Dendritic cell treated with granulocyte-macrophage colony-stimulating factor and Interleukin-4, amounts not matched to agents 40 ng/mL and 50 ng/mL, for 4 days (primary cell): Measurements from ENCODE around the gene EXOG.

Source experiments
- H3K27ac Mint-ChIP-seq: one replicate; pipeline ENCODE4 v1.8.0; 2022; ENCODE audit warnings: mild to moderate bottlenecking, mixed read lengths
- H3K27me3 Mint-ChIP-seq: one replicate; pipeline ENCODE4 v1.8.0; 2022; ENCODE audit warnings: mild to moderate bottlenecking, mixed read lengths
- H3K36me3 Mint-ChIP-seq: one replicate; pipeline ENCODE4 v1.8.0; 2022; ENCODE audit warnings: low read depth, mixed read lengths
- H3K4me1 Mint-ChIP-seq: one replicate; pipeline ENCODE4 v1.8.0; 2022; ENCODE audit warnings: low read depth, mixed read lengths
- H3K4me3 Mint-ChIP-seq: one replicate; pipeline ENCODE4 v1.8.0; 2022; ENCODE audit warnings: mild to moderate bottlenecking, moderate library complexity, mixed read lengths
- H3K9me3 Mint-ChIP-seq: one replicate; pipeline ENCODE4 v1.8.0; 2022; ENCODE audit warnings: mixed read lengths
- intact Hi-C: fragments of 100-400 bp; cut with micrococcal nuclease; formaldehyde crosslinking; loops from one replicate; pipeline ENCODE4 v1.15.0; 2022

EXOG gene

DNA sequence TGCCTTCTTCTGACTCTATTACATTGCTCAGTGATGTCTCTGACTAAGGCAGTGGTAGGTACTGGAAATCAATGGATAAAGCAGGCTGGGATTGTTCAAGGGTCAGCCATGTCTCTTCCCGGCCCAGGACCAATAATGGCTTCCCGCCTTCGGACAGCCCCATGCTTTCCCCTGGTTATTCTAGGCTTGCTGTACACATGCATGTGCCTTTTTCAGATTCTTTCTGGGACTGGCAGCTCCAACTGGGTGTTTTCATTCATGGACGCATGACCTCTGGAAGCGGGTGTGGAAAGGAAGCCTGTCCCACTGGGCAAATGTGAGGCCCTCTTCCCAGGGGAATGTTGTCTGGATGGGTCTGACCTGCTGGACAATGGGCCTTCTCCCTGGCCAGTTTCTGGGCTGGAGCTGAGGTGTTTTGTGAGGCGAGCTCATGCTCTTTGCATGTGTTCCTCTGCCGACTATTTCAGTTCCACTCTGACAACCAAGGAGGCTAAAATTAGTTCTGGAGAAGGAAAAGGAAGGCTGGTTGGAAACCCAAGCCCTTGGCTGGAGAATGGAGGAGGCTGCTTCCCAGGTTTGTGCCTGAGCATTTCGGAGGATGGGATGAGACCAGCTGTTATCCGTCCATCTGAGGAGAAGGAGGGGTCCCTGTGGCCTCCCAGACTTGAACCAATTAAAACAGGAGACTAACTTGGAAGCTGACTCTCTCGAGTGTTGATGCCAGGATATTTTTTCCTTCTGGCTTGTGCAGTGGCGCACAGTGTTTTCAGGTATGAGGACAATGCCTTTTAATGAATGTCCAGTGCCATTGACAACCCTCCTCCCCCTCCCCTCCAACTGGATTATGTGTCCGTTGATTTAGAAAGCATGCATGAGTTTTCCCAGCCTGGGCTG is 35.5 kb upstream of the EXOG start:
- Mint-ChIP-seq H3K9me3 (peaks cover 13% of the 10 kb centered on the region), H3K4me3 (no peak overlapping the region), H3K4me1 (peaks cover 39% of the 10 kb centered on the region)

DNA sequence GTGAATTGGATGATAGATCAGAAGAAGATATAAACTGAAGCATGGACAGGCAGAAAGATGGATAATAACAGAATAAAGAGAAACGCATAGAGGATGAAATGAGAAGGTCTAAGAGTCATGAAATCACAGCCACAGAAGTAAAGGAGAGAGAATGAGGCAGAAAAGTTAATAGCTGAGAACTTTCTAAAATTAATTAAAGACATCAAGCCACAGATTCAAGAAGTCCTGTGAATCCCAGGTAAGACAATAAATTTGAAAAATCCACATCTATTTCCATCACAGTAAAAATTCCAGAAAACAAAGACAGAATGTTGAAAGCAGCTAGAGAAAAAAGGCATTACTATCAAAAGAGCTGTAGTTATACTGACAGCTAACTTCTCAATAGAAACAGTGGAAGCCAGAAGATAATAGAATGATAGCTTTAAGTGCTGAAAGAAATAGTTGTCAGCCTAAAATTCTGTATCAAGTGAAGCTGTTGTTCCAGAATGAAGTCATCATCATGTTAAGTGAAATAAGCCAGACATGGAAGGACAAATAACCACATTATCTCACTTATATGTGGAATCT is 30.5 kb upstream of the EXOG start:
- peaks cover 2% of the 10 kb centered on the region for H3K27me3 Mint-ChIP-seq
- H3K9me3 Mint-ChIP-seq, result peaks cover 51% of the 10 kb centered on the region
- peaks cover 3% of the 10 kb centered on the region for H3K4me1 Mint-ChIP-seq
- intact Hi-C loops, result no loop called here
- no peaks in the 10 kb centered on the region for H3K36me3 Mint-ChIP-seq
- H3K4me3 Mint-ChIP-seq, result no peak overlapping the region
- no peak overlapping the region for H3K27ac Mint-ChIP-seq

More for the DNA sequence above, 35.5 kb upstream of the EXOG start:
- H3K36me3 Mint-ChIP-seq, result no peaks in the 10 kb centered on the region
- intact Hi-C loops, result no loop called here
- no peak overlapping the region for H3K27ac Mint-ChIP-seq
- peaks cover 9% of the 10 kb centered on the region for H3K27me3 Mint-ChIP-seq

DNA sequence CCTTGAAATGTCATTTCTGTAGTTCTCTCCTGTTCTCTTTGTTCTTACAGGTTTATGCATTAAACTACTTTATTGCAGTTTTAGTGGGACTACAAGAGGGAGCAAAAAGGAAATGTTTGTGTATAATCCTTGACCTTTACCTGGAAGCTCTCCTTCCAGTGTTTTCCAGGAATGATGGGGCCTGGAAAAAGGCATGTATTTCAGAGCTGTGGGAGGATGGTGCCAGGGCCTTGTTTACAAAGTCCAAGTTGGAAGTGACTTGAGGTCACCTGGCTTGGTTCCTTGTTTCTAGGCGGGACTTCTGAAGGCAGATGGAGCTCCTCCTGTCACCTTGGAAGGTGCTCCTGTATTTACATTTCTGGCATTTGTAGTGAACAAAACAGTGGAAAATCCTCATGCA is 27.4 kb upstream of the EXOG start:
- Mint-ChIP-seq H3K9me3 (peaks cover 52% of the 10 kb centered on the region), H3K27me3 (peaks cover 2% of the 10 kb centered on the region), H3K36me3 (no peaks in the 10 kb centered on the region), H3K4me1 (no peaks in the 10 kb centered on the region), H3K27ac (no peak overlapping the region), H3K4me3 (no peak overlapping the region)
- intact Hi-C loops, result no loop called here

DNA sequence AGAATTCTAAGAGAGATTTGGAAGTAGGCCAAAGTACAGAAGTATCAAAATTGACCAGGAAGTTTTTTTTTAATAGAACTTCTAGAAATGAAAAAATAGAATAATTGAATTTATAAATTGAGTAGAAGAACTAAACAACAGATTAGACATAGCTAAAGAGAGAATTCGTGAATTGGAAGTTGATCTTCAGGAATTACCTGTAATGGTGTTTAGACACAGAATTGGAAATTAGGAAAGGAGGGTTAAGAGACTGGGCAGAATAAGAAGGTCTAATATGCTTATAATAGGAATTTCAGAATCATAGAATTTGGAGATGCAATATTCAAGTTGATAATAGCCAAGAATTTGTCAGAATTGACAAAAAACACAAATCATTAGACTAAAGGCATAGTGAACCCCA is 26.3 kb upstream of the EXOG start:
- Mint-ChIP-seq H3K9me3 (peaks cover 45% of the 10 kb centered on the region), H3K27me3 (peaks cover 2% of the 10 kb centered on the region), H3K36me3 (no peaks in the 10 kb centered on the region), H3K27ac (no peak overlapping the region), H3K4me1 (no peaks in the 10 kb centered on the region), H3K4me3 (no peak overlapping the region)
- intact Hi-C loops, result loop anchor here (10.0 kb wide), 1 partner anchor 215 kb away; no protein-coding TSS in a partner anchor

DNA sequence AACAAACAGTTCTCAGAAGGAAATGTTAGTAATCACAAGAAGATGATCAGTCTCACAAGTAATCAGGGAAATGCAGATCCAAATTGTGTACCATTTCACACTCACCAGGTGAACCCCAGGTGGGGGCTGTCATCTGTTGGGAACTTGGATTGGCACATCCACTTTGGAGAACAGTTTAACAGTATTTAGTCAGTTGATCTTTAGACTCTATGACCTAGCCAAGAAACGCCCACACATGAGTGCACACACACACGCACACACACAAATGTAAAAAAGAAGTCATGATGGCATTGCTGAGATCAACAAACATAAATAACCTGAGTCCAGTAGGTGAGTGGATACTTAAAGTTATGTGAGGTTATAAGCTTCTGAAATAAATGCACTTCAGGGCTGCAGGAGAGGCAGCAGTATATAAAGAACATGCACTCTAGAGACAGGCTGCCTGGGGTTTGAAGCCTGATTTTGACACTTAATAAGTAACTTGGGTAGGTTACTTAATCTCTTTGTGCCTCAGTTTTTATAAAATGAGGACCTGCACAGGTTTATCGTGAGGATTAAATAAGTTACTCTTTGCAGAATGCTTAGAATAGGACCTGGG is 24.8 kb upstream of the EXOG start:
- Mint-ChIP-seq H3K9me3 (peaks cover 31% of the 10 kb centered on the region), H3K27me3 (peaks cover 2% of the 10 kb centered on the region), H3K27ac (no peak overlapping the region), H3K4me1 (no peaks in the 10 kb centered on the region), H3K4me3 (no peak overlapping the region), H3K36me3 (no peaks in the 10 kb centered on the region)
- intact Hi-C loops, result loop anchor here (10.0 kb wide), 1 partner anchor 217 kb away; no protein-coding TSS in a partner anchor

DNA sequence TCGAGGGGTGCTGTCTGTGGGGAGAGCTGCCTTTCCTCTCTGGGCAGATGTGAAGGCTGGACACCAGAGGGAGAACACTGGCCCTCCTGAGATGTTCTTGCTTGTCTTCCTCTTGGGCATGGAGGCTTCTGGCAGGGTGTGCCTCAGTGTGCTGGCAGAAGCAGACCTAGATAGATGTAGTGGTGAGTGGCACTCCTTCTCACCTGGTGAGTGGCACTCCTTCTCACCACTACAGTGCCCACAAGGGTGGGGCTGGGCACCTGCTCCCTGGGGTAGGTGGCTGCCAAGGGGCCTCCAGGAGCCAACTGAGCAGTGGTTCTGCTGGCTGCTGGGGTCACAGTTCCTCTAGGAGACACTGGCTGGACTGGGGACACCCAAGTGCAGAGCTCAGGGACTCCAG is 23.8 kb upstream of the EXOG start:
- no peak overlapping the region for H3K4me3 Mint-ChIP-seq
- no peaks in the 10 kb centered on the region for H3K4me1 Mint-ChIP-seq

DNA sequence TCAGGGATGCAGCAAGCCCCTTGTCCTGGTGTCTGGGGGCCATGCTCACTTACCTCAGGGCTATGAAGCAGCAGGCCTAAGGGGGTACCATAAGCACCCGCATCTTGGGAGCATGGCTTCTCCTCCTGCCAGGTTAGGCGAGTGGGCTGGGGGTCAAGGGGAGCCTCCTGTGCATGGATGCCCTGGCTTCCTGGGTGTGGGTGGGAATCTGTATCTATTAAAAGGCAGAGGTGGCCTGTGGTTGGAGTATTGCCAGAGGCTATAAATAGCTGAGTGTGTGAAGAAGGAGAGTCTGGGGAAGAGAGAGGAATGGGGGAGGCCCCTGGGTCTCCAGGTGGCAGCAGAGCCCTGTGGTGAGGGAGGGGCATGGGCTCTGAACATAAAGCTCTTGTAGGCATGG is 22.9 kb upstream of the EXOG start:
- H3K4me3 Mint-ChIP-seq, result no peak overlapping the region
- intact Hi-C loops, result loop anchor here (10.0 kb wide), 1 partner anchor 218 kb away; no protein-coding TSS in a partner anchor
- no peaks in the 10 kb centered on the region for H3K4me1 Mint-ChIP-seq
- H3K27ac Mint-ChIP-seq, result no peak overlapping the region
- no peaks in the 10 kb centered on the region for H3K27me3 Mint-ChIP-seq
- H3K9me3 Mint-ChIP-seq, result peaks cover 25% of the 10 kb centered on the region
- H3K36me3 Mint-ChIP-seq, result no peaks in the 10 kb centered on the region

More for the DNA sequence above, 23.8 kb upstream of the EXOG start:
- H3K36me3 Mint-ChIP-seq, result no peaks in the 10 kb centered on the region
- H3K27ac Mint-ChIP-seq, result no peak overlapping the region
- no peaks in the 10 kb centered on the region for H3K27me3 Mint-ChIP-seq
- intact Hi-C loops, result loop anchor here (10.0 kb wide), 1 partner anchor 218 kb away; no protein-coding TSS in a partner anchor
- peaks cover 25% of the 10 kb centered on the region for H3K9me3 Mint-ChIP-seq

DNA sequence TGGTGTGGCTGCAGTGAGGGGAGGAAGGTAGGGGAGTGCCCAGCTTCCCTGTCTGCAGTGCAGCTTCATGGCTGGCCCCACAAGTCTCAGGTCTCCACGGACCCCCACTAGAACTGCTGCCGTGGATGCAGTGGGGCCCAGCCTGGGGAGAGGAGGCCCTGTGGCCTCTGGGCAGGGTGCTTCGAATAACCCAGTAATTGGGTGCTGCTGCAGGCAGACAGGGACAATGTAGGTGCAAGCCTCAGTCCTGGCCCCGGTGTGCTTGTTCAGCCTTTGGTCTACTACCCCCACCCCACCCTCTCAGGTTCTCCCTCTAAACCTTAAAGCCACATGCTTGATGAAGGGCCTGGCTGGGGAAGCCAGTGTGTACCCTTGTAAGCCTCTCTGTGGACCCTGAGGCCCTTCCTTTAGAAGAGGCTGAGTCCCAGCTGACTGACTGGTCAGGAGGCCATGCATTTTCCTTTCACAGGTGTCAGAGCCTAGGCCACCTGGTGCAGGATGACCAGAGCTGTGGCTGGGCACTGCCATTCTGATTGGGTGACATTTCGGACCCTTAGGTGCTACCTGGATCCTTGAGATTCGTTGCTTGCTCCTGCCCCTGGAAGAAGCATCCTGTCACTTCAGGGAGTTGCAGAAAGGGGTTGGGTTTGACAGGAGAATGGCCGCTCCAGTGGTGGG is 21.1 kb upstream of the EXOG start:
- no peak overlapping the region for H3K27ac Mint-ChIP-seq
- peaks cover 10% of the 10 kb centered on the region for H3K36me3 Mint-ChIP-seq
- intact Hi-C loops, result loop anchor here (10.0 kb wide), 1 partner anchor 220 kb away; no protein-coding TSS in a partner anchor
- H3K4me3 Mint-ChIP-seq, result no peak overlapping the region
- no peaks in the 10 kb centered on the region for H3K27me3 Mint-ChIP-seq
- no peaks in the 10 kb centered on the region for H3K4me1 Mint-ChIP-seq
- peaks cover 6% of the 10 kb centered on the region for H3K9me3 Mint-ChIP-seq

DNA sequence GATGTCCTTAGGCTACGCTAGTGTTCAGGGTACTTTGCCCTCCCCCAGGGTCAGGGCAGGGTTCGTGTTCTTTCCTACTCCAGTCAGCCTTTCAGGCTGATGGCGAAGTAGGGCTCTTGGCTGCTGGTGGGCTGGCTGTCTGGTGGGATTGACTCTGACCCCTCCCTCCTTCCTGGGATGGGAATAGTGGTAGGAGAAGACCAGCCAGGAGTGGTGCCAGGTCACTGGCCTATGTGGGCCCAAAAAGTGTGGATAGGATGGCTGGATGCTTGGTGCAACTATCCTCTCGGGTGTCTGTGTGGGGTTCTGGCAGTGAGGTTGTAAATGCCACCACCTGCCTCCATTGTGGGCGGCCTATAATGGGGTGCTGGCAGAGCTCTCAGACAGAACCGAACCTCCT is 20.4 kb upstream of the EXOG start:
- no peak overlapping the region for H3K4me3 Mint-ChIP-seq
- no peaks in the 10 kb centered on the region for H3K9me3 Mint-ChIP-seq
- H3K36me3 Mint-ChIP-seq, result peaks cover 10% of the 10 kb centered on the region
- no peaks in the 10 kb centered on the region for H3K27me3 Mint-ChIP-seq
- H3K4me1 Mint-ChIP-seq, result no peaks in the 10 kb centered on the region
- intact Hi-C loops, result loop anchor here (10.0 kb wide), 1 partner anchor 221 kb away; no protein-coding TSS in a partner anchor
- H3K27ac Mint-ChIP-seq, result no peak overlapping the region

DNA sequence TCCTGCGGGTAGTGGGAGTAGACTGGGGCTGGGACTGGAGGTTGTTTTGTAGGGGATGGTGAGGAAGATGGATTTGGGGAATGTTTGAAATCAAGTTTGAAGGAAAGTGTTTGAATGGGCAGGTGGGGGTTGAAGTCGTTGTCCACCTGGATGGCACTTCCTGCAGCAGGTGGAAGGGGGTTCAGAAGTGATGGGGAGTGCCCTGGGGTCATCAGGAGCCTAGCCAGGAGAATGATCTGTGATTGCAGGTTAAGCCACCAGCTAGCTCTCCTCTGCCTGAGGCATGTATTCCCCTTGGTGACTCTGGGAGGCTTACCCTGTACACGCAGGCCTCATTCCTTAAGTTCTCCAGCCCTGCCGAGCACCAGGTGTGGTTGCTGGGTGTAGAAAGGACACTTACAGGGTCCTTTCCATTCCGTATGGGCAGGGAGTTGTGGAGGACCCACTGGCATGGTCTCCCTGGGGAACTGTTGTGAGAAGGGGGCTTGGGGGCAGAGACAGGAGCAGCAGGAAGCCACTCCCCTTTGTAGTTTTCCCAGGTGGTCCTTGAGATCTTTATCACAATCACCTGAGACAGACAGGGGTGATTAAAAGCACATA is 19.9 kb upstream of the EXOG start:
- peaks cover 14% of the 10 kb centered on the region for H3K36me3 Mint-ChIP-seq
- no peaks in the 10 kb centered on the region for H3K9me3 Mint-ChIP-seq
- no peak overlapping the region for H3K4me3 Mint-ChIP-seq
- H3K27me3 Mint-ChIP-seq, result no peaks in the 10 kb centered on the region
- no peak overlapping the region for H3K27ac Mint-ChIP-seq
- H3K4me1 Mint-ChIP-seq, result no peaks in the 10 kb centered on the region
- intact Hi-C loops, result loop anchor here (10.0 kb wide), 1 partner anchor 221 kb away; no protein-coding TSS in a partner anchor

DNA sequence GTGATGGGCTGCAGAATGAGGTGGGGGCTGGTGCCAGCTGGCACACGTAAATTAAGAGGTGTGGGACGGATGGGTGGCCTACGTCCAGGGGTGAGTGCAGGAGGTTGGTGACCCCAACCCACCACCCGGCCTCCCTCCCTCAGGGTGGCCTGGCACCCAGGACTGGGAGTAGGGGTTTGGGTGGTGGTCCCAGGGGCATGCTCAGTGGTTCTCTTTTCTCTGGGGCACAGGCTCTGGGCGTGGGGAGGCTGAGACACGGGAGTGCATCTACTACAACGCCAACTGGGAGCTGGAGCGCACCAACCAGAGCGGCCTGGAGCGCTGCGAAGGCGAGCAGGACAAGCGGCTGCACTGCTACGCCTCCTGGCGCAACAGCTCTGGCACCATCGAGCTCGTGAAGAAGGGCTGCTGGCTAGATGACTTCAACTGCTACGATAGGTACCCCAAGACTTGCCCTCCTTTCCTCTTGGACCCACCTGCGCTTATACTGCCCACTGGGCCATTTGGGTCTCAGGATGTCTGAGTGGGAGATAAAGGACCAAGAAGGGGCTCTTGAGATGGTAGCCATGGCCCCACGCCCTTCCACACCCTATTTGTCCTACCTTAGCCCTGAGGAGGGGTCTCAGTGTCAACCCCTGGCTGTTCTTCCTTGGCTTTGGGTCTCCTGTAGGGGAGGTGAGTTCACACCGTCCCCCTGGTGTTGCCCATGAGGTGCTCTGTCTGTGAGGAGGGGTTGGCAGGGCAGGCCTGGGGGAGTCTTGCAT is 18.9 kb upstream of the EXOG start:
- no peak overlapping the region for H3K4me3 Mint-ChIP-seq
- no peaks in the 10 kb centered on the region for H3K9me3 Mint-ChIP-seq
- no peaks in the 10 kb centered on the region for H3K27me3 Mint-ChIP-seq
- H3K4me1 Mint-ChIP-seq, result no peaks in the 10 kb centered on the region
- intact Hi-C loops, result loop anchor here (10.0 kb wide), 1 partner anchor 222 kb away; no protein-coding TSS in a partner anchor
- H3K27ac Mint-ChIP-seq, result no peak overlapping the region
- H3K36me3 Mint-ChIP-seq, result peaks cover 24% of the 10 kb centered on the region

DNA sequence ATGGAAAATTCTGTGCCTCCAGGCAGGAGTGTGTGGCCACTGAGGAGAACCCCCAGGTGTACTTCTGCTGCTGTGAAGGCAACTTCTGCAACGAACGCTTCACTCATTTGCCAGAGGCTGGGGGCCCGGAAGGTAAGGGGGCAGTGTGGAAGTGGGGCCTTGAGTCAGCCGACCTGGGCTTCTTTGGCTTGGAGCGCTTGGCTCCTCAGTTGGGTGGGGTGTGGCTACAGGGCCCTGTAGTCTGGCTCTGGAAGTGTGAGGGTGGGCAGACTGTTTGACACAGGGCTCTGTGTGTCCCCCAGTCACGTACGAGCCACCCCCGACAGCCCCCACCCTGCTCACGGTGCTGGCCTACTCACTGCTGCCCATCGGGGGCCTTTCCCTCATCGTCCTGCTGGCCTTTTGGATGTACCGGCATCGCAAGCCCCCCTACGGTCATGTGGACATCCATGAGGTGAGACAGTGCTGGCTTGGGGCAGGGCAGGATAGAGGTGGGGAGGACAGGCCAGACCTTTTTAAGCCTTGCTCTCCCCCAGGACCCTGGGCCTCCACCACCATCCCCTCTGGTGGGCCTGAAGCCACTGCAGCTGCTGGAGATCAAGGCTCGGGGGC is 18.2 kb upstream of the EXOG start:
- H3K27ac Mint-ChIP-seq, result no peak overlapping the region
- H3K36me3 Mint-ChIP-seq, result peaks cover 31% of the 10 kb centered on the region
- no peaks in the 10 kb centered on the region for H3K27me3 Mint-ChIP-seq
- no peak overlapping the region for H3K4me3 Mint-ChIP-seq
- intact Hi-C loops, result loop anchor here (10.0 kb wide), 1 partner anchor 223 kb away; no protein-coding TSS in a partner anchor
- no peaks in the 10 kb centered on the region for H3K4me1 Mint-ChIP-seq
- H3K9me3 Mint-ChIP-seq, result no peaks in the 10 kb centered on the region
